Activated CD4-positive, alpha-beta T cell treated with anti-CD3 and anti-CD28 coated beads for 48 hours (primary cell): Measurements from ENCODE around the gene MB21D2.
"Not testable (repeated sequence)": the region's sequence is repeated elsewhere in the genome, so short reads cannot be mapped to it uniquely, and the experiment has no call there.

ENCODE experiments used
- DNase-seq: peaks from one replicate; pipeline ENCODE4 v3.0.0-alpha.2; 2020

The MB21D2 gene

DNA sequence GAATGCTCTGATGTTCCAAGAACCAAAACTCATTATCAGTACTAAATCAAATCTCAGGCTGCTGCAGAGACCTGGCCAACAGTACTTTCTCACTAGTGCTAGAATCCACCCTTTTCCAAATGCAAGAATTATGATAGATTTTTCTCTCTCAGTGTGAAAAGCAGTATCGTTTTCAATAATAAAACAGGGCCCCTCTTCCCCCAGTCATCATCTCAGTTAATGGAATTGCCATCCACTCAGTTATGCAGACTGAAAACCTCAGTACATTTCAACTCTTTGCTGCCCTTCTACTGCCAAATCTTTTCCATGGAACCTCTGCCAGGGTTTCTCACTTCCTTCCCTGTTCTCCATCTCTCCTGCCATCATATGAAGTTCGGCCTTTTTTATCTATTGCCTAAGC, 117.9 kb downstream of the MB21D2 start:
- no peak for DNase-seq

DNA sequence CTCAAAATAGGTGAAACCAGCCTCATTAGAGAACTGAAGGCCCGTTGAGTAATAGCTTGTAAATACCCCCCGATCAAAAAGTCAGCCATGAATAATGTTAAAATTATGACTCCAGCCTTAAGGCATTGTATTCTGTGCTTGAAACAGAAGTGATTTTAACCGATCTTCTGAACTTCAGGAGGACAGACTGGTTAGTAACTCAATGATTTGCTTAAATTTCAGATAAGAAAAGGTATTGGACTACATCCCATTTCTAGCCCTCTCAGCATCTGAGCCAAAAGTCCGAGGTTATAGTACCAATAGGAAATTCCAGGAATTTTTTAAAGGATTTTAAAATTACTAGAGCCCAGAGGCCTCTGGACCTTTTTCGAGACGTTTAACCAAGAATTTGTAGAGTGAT, 122.6 kb downstream of the MB21D2 start:
- no peak for DNase-seq

- DNase-seq: no peak
Measured at GRCh38 chr3:192794216-192794615, 123.4 kb downstream of the MB21D2 start.

DNA sequence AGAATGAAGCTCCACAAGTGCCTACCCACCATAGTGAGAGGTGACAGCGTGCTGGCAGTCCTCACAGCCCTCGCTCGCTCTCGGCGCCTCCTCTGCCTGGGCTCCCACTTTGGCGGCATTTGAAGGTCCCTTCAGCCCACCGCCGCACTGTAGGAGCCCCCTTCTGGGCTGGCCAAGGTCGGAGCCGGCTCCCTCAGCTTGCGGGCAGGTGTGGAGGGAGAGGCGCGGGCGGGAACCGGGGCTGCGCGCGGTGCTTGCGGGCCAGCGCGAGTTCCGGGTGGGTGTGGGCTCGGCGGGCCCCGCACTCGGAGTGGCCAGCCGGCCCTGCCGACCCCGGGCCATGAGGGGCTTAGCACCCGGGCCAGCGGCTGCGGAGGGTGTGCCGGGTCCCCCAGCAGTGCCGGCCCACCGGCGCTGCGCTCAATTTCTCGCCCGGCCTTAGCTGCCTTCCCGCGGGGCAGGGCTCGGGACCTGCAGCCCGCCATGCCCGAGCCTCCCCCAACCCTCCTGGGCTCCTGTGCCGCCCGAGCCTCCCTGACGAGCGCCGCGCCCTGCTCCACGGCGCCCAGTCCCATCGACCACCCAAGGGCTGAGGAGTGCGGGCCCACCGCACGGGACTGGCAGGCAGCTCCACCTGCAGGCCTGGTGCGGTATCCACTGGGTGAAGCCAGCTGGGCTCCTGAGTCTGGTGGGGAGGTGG, 128.7 kb downstream of the MB21D2 start:
- DNase-seq: not testable (repeated sequence)

DNA sequence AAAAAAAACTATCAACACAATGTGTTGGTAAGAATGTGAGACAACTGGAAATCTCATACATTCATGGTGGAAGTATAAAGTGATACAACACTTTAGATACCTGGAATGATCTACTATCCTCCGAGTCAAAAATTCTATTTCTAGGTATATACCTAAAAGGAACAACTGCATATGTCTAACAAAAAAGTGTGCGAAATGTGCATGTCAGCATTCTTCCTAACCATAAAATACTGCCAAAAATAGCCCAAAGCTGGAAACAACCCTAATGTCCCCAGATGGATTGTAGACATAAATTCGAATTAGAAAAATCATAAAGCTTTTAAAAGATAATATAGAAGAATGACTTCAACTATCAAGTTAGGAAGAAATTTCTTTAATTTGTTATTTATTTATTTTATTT, 139.1 kb downstream of the MB21D2 start:
- DNase-seq: no peak

GRCh38 chr3:192774341-192774740, 143.3 kb downstream of the MB21D2 start:
- DNase-seq: not testable (repeated sequence)

GRCh38 chr3:192772240-192772894, 145.3 kb downstream of the MB21D2 start:
- DNase-seq: no peak

DNA sequence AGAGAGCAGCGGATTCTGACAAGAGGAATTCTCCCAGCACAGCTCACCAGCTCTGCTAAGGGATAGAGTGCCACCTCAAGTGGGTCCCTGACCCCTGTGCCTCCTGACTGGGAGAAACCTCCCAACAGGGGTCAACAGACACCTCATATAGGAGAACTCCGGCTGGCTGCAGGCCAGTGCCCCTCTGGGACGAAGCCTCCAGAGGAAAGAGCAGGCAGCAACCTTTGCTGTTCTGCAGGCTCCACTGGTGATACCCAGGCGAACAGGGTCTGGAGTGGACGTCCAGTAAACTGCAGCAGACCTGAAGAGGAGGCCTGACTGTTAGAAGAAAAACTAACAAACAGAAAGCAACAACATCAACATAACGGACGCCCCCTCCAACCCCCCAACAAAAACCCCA, 159.0 kb downstream of the MB21D2 start:
- no peak for DNase-seq

- no peak for DNase-seq
Measured at GRCh38 chr3:192751148-192751547, 166.5 kb downstream of the MB21D2 start.

- DNase-seq: no peak
Measured at GRCh38 chr3:192750201-192750600, 167.5 kb downstream of the MB21D2 start.

GRCh38 chr3:192747746-192748145, 169.9 kb downstream of the MB21D2 start:
- DNase-seq: no peak

- DNase-seq: no peak
Measured at GRCh38 chr3:192747145-192747544, 170.5 kb downstream of the MB21D2 start.
